Hematopoietic multipotent progenitor cell (in vitro differentiated cells): ENCODE results near the gene TRMT44. TPM values are rescaled to one million over a fixed set of nuclear protein-coding genes. Genes with fewer than 3 reads are reported as not detected.
"Not testable (repeated sequence)": the region's sequence is repeated elsewhere in the genome, so short reads cannot be mapped to it uniquely, and the experiment has no call there.

Source experiments
- DNase-seq, 3 donors: peaks; one replicate each; pipeline ENCODE4 v3.0.0-alpha.2; 2011 to 2015; ENCODE audit warnings: low read depth in 2 of 3, low spot score in 2 of 3
- total RNA-seq: library from RNA; depleted of rRNA; stranded (reverse); fragments of >200 nt; gene quantifications from one replicate; pipeline ENCODE4 v1.2.3, GENCODE V29; 2012

Gene TRMT44
- total RNA-seq, 1 donor, result 28.0 TPM

- no peak for DNase-seq
Observed at GRCh38 chr4:8507196-8507570, 66.6 kb downstream of the TRMT44 start.

- no peak for DNase-seq
Observed at GRCh38 chr4:8507624-8508023, 67.0 kb downstream of the TRMT44 start.

GRCh38 chr4:8508266-8508665, 67.7 kb downstream of the TRMT44 start:
- DNase-seq, result no peak

- DNase-seq, result no peak
Observed at GRCh38 chr4:8508740-8509139, 68.2 kb downstream of the TRMT44 start.

- DNase-seq, result no peak
Observed at GRCh38 chr4:8509311-8509950, 68.9 kb downstream of the TRMT44 start.

GRCh38 chr4:8510191-8510590, 69.6 kb downstream of the TRMT44 start:
- no peak for DNase-seq

GRCh38 chr4:8510611-8511285, 70.2 kb downstream of the TRMT44 start:
- no peak for DNase-seq

GRCh38 chr4:8512510-8512909, 71.9 kb downstream of the TRMT44 start:
- DNase-seq, result no peak

GRCh38 chr4:8513080-8513479, 72.5 kb downstream of the TRMT44 start:
- not testable (repeated sequence) for DNase-seq

- no peak for DNase-seq
Observed at GRCh38 chr4:8513931-8514330, 73.4 kb downstream of the TRMT44 start.

GRCh38 chr4:8514391-8514790, 73.8 kb downstream of the TRMT44 start:
- no peak for DNase-seq

- no peak for DNase-seq
Observed at GRCh38 chr4:8515316-8516060, 74.9 kb downstream of the TRMT44 start.

GRCh38 chr4:8516061-8516573, 75.5 kb downstream of the TRMT44 start:
- DNase-seq, result no peak

GRCh38 chr4:8516996-8517550, 76.5 kb downstream of the TRMT44 start:
- no peak for DNase-seq

GRCh38 chr4:8517946-8518345, 77.4 kb downstream of the TRMT44 start:
- DNase-seq, result no peak

GRCh38 chr4:8522160-8523120, 81.9 kb downstream of the TRMT44 start:
- no peak for DNase-seq

- DNase-seq, result no peak
Observed at GRCh38 chr4:8523175-8523574, 82.6 kb downstream of the TRMT44 start.

GRCh38 chr4:8523766-8524165, 83.2 kb downstream of the TRMT44 start:
- no peak for DNase-seq

- DNase-seq, result no peak
Observed at GRCh38 chr4:8524595-8525382, 84.2 kb downstream of the TRMT44 start.
